G401 (cell line): ENCODE results near the gene PIK3AP1. TPM values are rescaled to one million over a fixed set of nuclear protein-coding genes. Genes with fewer than 3 reads are reported as not detected.
"Not testable (repeated sequence)": the region's sequence is repeated elsewhere in the genome, so short reads cannot be mapped to it uniquely, and the experiment has no call there.

Experiments
- DNase-seq: peaks from one replicate; pipeline ENCODE4 v3.0.0-alpha.2; 2015; ENCODE audit warnings: low spot score
- in situ Hi-C: cut with HindIII; loops from 2 replicates; pipeline ENCODE4 v1.10.0; 2016; ENCODE audit warnings: low sequenced_read_pairs, mixed read lengths
- total RNA-seq: library from RNA; depleted of rRNA; stranded (reverse); fragments of >200 nt; shearing (Covaris generic); gene quantifications from 2 replicates; pipeline ENCODE4 v1.2.3, GENCODE V29; 2014

Gene PIK3AP1
- total RNA-seq, 1 experiment from 2014 or later = 0.51 TPM

- DNase-seq = no peak
- in situ Hi-C loops = no loop called here
Measured at GRCh38 chr10:96700374-96701099, 19.8 kb downstream of the PIK3AP1 start.

GRCh38 chr10:96699613-96700012 is 20.7 kb downstream of the PIK3AP1 start:
- DNase-seq = no peak
- in situ Hi-C loops = no loop called here

GRCh38 chr10:96698305-96698704 is 22.0 kb downstream of the PIK3AP1 start:
- DNase-seq, in situ Hi-C loops: not testable (repeated sequence)

DNA sequence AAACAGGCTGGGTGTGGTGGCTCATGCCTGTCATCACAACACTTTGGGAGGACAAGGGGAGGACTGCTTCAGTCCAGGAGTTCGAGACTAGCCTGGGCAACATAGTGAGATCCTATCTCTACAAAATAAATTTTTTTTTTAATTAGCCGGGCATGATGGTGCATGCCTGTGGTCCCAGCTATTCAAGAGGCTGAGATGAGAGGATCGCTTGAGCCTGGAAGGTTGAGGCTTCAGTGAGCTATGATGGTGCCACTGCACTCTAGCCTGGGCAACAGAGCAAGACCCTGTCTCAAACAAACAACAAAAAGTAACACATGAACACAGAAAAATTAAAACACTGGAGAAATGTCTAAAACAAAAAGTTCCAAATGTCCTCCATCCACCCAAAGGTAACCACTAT is 22.9 kb downstream of the PIK3AP1 start:
- in situ Hi-C loops = no loop called here
- DNase-seq = no peak

GRCh38 chr10:96696845-96697425 is 23.4 kb downstream of the PIK3AP1 start:
- in situ Hi-C loops = no loop called here
- no peak for DNase-seq

GRCh38 chr10:96695975-96696634 is 24.2 kb downstream of the PIK3AP1 start:
- in situ Hi-C loops = no loop called here

GRCh38 chr10:96695366-96695765 is 24.9 kb downstream of the PIK3AP1 start:
- in situ Hi-C loops = no loop called here
- no peak for DNase-seq

More at GRCh38 chr10:96695975-96696634, 24.2 kb downstream of the PIK3AP1 start:
- no peak for DNase-seq

DNA sequence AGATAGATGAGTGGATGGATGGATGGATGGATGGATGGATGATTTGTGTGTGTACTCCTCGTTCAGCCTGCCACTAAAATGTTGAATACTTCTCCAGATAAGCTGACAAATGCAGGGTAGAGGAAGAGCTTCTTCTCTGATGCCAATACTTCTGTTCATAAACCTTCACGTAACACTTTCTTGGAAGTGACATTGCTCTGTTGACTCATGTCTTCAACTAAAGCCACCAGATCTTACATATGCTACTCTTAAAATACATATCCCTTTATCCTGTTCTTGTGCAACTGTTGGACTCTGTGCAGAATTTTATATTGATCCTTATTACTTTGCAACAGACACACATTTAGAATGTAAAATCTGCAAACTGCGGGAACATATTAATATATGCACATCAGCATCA is 26.9 kb downstream of the PIK3AP1 start:
- DNase-seq = no peak
- in situ Hi-C loops = no loop called here

DNA sequence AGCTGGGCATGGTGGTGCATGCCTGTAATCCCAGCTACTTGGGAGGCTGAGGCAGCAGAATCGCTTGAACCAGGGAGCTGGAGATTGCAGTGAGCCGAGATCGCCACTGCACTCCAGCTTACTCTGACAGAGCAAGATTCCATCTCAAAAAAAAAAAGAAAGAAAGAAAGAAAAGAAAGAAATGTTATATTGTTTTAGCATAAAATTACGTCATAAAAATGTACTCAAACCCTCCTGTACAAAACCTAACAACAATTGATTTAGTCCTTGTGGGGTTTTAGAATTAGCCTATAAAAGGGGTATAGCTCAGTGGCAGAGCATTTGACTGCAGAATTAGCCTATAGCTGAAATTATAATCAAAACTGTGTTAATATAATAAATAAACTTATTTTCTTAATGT is 27.9 kb downstream of the PIK3AP1 start:
- no peak for DNase-seq
- in situ Hi-C loops = no loop called here

- in situ Hi-C loops = no loop called here
- DNase-seq = no peak
Measured at GRCh38 chr10:96691761-96692160, 28.6 kb downstream of the PIK3AP1 start.

GRCh38 chr10:96690755-96691730 is 29.3 kb downstream of the PIK3AP1 start:
- DNase-seq = no peak

GRCh38 chr10:96688789-96689188 is 31.5 kb downstream of the PIK3AP1 start:
- in situ Hi-C loops = no loop called here
- DNase-seq = no peak

More at GRCh38 chr10:96690755-96691730, 29.3 kb downstream of the PIK3AP1 start:
- in situ Hi-C loops = no loop called here

GRCh38 chr10:96687317-96688012 is 32.8 kb downstream of the PIK3AP1 start:
- in situ Hi-C loops = no loop called here
- no peak for DNase-seq

DNA sequence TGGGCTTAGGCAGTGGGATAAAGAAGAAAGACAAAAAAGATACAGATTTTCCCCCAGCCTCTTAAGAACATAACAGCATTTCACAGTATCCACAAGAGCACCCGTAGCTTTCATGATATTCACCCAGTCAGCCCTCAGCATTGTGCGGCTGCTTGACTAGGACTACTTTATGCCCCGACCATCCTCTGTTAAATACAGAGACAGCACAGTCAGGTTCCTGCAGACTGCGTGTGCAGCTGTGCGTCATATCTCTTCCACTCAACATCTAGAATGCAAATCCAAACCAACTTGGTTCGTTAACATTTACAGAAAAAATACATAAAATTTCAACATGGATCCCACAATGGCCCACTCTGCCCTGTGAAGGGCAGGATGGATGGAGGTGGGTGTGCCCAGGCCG is 33.8 kb downstream of the PIK3AP1 start:
- no peak for DNase-seq
- in situ Hi-C loops = no loop called here

DNA sequence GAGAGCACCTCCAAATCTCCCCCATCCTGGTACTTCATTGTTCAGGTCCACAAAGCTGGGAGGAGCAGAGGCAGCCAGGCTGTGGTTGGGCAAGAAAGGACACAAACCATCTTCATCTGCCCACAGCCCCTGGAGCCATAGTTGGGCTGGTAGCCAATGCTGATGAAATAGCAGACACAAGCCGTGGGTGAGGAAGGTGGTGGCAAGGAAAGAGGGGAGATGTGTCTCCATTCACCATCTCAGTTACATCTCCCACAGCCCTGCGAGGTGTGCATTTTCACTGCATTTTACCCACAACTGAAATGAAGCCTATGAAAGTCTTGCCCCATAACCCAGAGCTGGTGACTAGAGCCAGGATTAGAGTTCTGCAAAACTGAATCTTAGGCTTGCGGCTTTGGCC is 35.0 kb downstream of the PIK3AP1 start:
- in situ Hi-C loops = no loop called here
- DNase-seq = no peak

DNA sequence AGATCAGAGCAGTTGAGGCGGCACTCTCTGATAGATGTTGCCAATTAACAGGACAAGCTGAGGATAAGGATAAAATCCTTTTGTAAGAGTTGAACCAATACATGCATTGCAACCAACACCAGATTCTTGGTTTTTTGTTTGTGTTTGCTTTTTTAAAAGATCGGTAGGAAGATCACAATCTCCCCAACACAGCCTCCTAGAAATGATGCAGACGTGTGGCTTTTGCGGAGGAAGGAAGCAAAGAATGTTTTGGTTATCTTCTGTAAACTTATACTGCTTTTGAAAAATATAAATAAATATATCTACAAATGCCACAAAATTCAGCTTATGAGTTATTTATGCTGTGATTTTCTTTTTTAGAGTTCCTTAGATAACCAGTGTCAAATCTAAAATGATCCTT is 35.5 kb downstream of the PIK3AP1 start:
- DNase-seq = no peak
- in situ Hi-C loops = no loop called here

DNA sequence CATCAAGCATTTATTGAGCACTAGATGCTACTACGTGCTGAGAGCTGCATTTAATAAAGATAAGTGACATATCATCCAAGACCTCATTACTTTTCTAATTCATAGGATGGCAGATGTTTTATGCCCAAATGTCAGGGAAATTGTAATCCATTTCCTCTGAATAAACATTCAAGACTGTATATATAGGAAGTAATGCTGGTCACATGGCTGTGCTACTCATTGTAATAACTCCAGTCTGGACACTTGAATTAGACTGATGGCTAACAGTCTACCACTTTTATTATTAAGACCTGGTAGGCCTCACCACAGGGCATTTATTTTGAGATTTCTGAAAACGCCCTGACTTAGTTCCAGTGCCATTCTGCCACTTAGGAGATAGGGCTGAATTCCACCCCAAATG is 36.6 kb downstream of the PIK3AP1 start:
- in situ Hi-C loops = no loop called here
- DNase-seq = no peak

DNA sequence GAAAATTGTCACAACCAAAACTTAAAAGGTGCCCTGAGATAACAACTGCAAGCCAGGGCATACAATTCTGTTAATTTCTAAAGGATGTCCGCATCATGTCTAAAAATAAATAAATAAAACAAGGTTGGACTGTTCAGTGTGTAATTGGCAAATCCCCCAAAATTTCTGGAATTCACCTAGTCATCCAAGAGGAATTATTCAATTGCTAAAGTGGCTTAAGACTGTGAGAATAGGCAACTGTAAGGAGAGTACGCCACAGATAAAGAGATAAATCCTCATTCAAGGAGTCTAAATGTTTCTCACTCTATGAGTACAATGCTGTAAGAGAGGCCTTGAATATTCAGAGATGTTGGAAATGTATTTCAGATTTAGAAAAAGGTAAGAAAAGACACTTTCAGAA is 37.2 kb downstream of the PIK3AP1 start:
- in situ Hi-C loops = no loop called here

DNA sequence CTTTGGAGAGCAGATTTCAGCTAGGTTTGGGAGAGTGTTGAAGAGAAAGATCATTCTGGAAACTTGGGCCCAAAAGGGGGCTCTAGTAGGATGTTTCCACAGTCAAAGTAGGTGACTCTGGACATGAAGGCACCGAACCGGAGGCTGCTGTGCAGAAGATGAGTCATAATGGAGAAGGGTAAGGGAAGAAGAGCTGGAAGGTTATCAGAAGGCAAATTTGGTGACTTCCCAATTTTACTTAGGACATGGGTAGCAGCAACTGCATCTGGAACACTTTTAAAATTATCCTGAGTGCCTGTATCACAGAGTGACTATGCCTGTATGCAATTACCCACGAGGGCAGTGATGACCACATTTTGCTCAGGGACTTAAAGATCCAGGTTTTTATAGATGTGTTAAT is 38.8 kb downstream of the PIK3AP1 start:
- no peak for DNase-seq
- in situ Hi-C loops = no loop called here

More for the DNA sequence above, 37.2 kb downstream of the PIK3AP1 start:
- no peak for DNase-seq
